ENCODE data around the gene UBASH3B.

UBASH3B gene

DNA sequence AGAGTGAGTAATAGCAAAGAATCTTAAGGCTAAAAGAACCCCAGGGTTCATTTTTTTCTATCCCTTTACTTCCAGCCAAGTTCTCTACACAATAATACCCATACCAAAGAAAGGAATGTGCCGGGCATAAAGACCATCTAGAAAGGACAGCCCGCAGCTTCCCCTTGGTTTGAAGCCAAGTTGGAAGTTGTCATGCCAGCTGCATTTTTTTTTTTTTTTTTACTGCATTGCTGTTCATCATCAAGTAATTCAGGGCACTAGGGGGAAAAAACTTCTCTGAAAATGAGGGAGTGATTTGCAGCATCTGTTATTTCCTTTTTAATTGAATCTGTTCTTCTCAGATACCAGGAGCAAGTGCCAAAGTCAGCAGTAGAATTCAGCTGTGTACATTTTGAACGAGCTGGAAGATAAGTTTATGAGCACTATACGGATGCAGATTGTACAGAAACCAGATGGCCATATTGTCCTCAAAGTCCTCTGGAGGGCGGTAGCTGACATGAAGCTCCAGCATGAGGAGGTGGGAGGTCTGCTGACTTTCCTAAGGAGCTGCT is 56.4 kb downstream of the UBASH3B start:
- no peak for DNase-seq (ENCODE audit: low read depth, low spot score)
- no peak for TF ChIP-seq FOXP2 (optimal IDR thresholded peaks at IDR 0.05; ENCODE audit: control extremely low read depth, extremely low read length, insufficient read depth)
- TF ChIP-seq EZH2 (IDR thresholded peaks at IDR 0.05): no peak
- no peak for TF ChIP-seq POLR2AphosphoS5 (IDR thresholded peaks at IDR 0.05; ENCODE audit: borderline replicate concordance, low read depth, low read length)
- no peaks in the 10 kb centered on the region for H3K36me3 ChIP-seq (ENCODE audit: insufficient read depth, low read length)
- no peak overlapping the region for H3K27ac ChIP-seq
- no peak overlapping the region for H3K4me3 ChIP-seq
- no peak overlapping the region for H3K9ac ChIP-seq (ENCODE audit: insufficient read length)
- H3K9me3 ChIP-seq (ENCODE audit: low read depth, low read length): no peaks in the 10 kb centered on the region

DNA sequence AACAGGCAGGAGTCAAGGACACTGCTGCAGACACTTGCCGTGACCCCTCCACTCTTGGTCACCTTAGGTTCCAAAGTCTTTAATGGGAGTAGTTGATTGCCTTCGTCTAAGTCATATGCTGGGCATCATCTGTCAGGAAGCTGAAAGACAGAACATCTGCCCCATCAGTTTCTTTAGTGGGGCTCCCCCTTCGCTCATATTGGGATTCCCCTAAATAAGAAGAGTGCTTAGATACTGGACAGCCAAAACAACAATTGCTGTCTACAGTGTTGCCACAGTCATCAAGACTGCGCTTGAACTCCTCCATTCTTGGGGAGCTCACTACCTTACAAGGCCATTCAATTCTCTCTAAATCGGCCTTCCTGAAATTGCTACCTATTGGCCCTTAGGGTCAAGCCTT is 58.5 kb downstream of the UBASH3B start:
- H3K9me3 ChIP-seq (ENCODE audit: low read depth, low read length): no peaks in the 10 kb centered on the region
- TF ChIP-seq FOXP2 (optimal IDR thresholded peaks at IDR 0.05; ENCODE audit: control extremely low read depth, extremely low read length, insufficient read depth): no peak
- TF ChIP-seq EZH2 (IDR thresholded peaks at IDR 0.05): no peak
- TF ChIP-seq POLR2AphosphoS5 (IDR thresholded peaks at IDR 0.05; ENCODE audit: borderline replicate concordance, low read depth, low read length): no peak
- no peak for DNase-seq (ENCODE audit: low read depth, low spot score)
- H3K27ac ChIP-seq: no peak overlapping the region
- no peak overlapping the region for H3K9ac ChIP-seq (ENCODE audit: insufficient read length)
- H3K36me3 ChIP-seq (ENCODE audit: insufficient read depth, low read length): no peaks in the 10 kb centered on the region
- H3K4me3 ChIP-seq: no peak overlapping the region

DNA sequence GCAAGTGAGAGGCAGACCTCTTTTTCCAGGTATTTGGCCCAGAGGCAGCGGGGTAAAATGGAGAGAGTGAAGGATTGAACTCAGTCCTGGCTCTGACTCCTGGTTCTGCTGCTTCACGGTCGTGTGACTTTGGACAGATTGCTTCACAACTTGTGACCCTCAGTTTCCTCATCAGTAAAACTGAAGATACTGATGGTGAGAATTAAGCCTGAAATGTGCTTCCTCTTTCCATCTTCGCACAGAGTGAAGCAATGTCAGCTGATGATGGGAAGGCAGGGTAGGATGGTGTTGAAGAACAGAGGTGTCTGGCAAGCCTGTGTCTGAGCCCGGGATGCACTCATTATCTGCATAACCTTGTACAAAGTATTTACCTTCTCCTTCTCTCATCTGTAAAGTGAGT is 59.0 kb downstream of the UBASH3B start:
- H3K27ac ChIP-seq: no peak overlapping the region
- H3K36me3 ChIP-seq (ENCODE audit: insufficient read depth, low read length): no peaks in the 10 kb centered on the region
- H3K9me3 ChIP-seq (ENCODE audit: low read depth, low read length): no peaks in the 10 kb centered on the region
- no peak for DNase-seq (ENCODE audit: low read depth, low spot score)
- no peak overlapping the region for H3K4me3 ChIP-seq
- TF ChIP-seq POLR2AphosphoS5 (IDR thresholded peaks at IDR 0.05; ENCODE audit: borderline replicate concordance, low read depth, low read length) (no peak), FOXP2 (optimal IDR thresholded peaks at IDR 0.05; ENCODE audit: control extremely low read depth, extremely low read length, insufficient read depth) (no peak), EZH2 (IDR thresholded peaks at IDR 0.05) (no peak)
- no peak overlapping the region for H3K9ac ChIP-seq (ENCODE audit: insufficient read length)

DNA sequence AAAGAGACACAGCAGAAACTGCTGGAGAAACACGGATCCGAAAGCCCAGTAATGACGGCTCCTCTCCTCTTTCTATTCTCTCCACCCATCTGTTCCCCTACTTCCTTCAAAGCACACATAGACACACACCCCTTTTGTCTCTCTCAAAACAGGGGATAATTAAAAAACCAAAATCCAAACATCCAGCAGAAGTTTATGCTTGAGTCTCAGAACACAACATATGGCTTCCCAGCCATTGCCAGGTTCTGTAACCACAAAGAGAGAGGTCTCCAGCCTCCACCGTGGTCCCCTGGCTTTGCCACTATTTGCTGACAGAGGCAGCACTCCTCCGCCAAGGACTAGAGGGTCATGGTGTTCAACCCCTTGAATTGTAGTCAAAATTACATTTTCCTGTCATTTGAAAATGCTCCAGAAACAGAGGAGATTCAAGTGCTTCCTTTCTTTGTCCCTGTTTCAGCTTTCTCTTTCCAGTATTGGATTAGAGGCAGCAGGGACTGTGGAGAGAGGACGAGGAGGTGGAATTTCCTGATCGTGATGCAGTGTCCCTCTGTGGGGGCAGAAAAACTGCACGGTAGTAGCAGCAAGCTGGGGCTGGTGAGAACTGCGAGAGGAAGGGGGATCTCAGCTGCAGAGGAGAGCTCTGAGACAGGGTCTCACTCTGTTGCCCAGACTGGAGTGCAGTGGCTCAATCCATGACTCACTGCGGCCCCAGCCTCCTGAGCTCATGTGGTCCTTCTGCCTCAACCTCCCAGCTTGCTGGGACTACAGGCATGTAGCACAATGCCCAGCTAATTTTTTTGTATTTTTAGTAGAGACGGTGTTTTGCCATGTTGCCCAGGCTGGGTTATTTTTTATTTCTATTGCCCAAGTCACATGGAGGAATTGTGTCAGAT is 60.3 kb downstream of the UBASH3B start:
- no peak for TF ChIP-seq EZH2 (IDR thresholded peaks at IDR 0.05)
- TF ChIP-seq POLR2AphosphoS5 (IDR thresholded peaks at IDR 0.05; ENCODE audit: borderline replicate concordance, low read depth, low read length): no peak
- no peak for TF ChIP-seq FOXP2 (optimal IDR thresholded peaks at IDR 0.05; ENCODE audit: control extremely low read depth, extremely low read length, insufficient read depth)
- H3K27ac ChIP-seq: no peak overlapping the region
- H3K9me3 ChIP-seq (ENCODE audit: low read depth, low read length): no peaks in the 10 kb centered on the region
- no peaks in the 10 kb centered on the region for H3K36me3 ChIP-seq (ENCODE audit: insufficient read depth, low read length)
- H3K4me3 ChIP-seq: no peak overlapping the region
- no peak overlapping the region for H3K9ac ChIP-seq (ENCODE audit: insufficient read length)
- DNase-seq (ENCODE audit: low read depth, low spot score): no peak

DNA sequence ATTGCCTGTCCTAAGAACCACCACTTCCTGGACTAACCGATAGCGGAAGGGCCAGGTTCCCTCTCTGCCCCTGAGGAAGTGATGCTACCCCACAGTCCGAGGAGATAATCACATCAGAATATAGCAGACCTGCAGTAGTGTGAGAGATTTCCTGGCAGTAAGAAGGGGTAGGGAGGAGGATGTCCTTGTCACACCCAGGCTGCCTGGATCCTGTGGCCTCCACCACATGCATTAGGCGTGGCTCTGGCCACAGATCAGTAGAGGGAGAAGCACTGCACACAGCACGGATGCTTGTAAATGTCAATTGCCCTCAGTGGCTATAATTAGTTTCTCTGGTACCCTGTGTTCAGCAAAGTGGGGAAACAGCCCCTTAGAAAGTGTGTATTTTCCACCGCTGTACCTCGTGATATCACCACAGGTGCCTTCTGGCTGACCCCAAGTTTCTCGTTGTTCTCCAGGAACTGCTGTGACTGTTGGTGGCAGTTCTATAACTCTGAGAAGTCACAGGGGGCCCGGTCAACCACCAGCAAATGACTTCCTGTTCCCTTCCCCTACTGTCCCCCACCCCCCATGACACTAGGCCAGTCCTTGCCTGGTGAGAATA is 61.8 kb downstream of the UBASH3B start:
- no peak overlapping the region for H3K4me3 ChIP-seq
- H3K27ac ChIP-seq: no peak overlapping the region
- no peaks in the 10 kb centered on the region for H3K9me3 ChIP-seq (ENCODE audit: low read depth, low read length)
- TF ChIP-seq POLR2AphosphoS5 (IDR thresholded peaks at IDR 0.05; ENCODE audit: borderline replicate concordance, low read depth, low read length): no peak
- no peak for TF ChIP-seq EZH2 (IDR thresholded peaks at IDR 0.05)
- TF ChIP-seq FOXP2 (optimal IDR thresholded peaks at IDR 0.05; ENCODE audit: control extremely low read depth, extremely low read length, insufficient read depth): no peak
- no peaks in the 10 kb centered on the region for H3K36me3 ChIP-seq (ENCODE audit: insufficient read depth, low read length)
- no peak overlapping the region for H3K9ac ChIP-seq (ENCODE audit: insufficient read length)
- DNase-seq (ENCODE audit: low read depth, low spot score): no peak

DNA sequence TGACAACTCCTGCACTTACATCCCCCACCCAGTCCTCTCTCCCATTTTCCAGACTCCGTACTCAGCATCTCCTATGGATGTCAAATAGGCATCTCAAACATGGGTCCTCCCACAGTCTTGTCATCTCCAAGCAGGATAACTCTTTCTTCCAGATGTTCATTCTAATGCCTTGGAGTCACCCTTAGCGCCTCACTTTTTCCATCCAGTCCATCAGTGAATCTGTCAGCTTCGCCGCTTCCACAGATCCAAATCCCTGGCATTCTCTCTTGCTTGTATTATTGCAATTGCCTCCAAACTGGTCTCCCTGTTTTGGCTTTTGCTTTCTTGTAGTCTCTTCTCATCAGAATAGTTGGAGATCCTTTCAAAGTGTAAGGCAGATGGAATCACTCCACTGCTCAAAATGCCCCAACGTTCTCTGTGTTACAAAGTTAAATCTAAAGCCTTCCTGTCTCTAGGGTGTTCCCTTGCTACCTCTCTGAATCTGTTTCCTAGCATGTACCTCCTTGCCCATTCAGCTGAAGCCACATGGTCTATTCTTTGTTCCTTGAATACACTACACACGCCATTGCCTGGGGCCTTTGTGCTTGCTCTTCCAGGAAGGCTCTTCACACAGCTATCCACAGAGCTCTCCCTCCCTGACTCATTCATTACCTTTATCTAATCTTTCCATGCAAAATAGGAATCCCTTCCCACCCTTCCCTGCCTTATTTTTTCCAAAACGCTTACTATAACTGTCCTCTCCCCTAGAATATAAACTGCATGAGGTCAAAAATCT is 64.8 kb downstream of the UBASH3B start:
- DNase-seq (ENCODE audit: low read depth, low spot score): no peak
- Histone ChIP-seq H3K9me3 (ENCODE audit: low read depth, low read length) (no peaks in the 10 kb centered on the region), H3K4me3 (no peak overlapping the region), H3K27ac (no peak overlapping the region), H3K36me3 (ENCODE audit: insufficient read depth, low read length) (no peaks in the 10 kb centered on the region), H3K9ac (ENCODE audit: insufficient read length) (no peak overlapping the region)
- TF ChIP-seq EZH2 (IDR thresholded peaks at IDR 0.05) (no peak), POLR2AphosphoS5 (IDR thresholded peaks at IDR 0.05; ENCODE audit: borderline replicate concordance, low read depth, low read length) (no peak), FOXP2 (optimal IDR thresholded peaks at IDR 0.05; ENCODE audit: control extremely low read depth, extremely low read length, insufficient read depth) (no peak)

DNA sequence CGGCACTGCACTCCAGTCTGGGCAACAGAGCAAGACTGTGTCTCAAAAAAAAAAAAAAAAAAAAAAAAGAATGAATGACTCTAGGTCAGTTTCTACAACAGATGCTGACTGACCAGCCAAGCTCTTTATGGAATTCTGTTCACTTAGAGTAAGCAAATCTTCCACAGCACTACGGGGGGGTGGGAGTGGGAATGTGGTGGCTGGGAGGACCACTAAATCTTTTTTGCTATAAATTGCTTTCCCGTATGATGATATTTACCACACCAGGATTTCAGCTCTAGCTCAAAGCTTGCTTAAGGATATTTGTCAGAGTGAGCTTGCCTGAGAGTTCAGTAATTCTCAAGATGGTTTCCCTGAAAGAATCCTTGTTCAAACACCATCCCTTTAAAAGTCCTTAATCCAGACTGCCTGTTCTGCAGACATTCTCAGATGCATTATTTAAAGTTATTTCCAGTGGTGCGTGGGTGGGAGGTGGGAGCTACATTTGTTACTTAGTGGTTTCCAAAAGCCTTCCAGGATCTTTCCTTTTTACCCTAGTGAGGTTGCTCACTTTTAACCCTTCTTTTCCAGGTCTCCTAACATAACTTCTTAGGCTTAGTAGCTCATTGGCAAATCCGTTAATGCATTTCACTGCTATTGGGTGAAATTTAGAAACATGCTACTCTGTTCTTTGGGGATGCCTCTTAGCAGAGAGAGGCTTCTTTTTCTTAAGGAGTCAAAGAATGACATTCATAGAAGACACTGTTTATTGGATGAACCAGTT is 65.9 kb downstream of the UBASH3B start:
- Histone ChIP-seq H3K9ac (ENCODE audit: insufficient read length) (no peak overlapping the region), H3K4me3 (no peak overlapping the region), H3K9me3 (ENCODE audit: low read depth, low read length) (no peaks in the 10 kb centered on the region), H3K27ac (no peak overlapping the region), H3K36me3 (ENCODE audit: insufficient read depth, low read length) (no peaks in the 10 kb centered on the region)
- DNase-seq (ENCODE audit: low read depth, low spot score): no peak
- TF ChIP-seq FOXP2 (optimal IDR thresholded peaks at IDR 0.05; ENCODE audit: control extremely low read depth, extremely low read length, insufficient read depth) (no peak), POLR2AphosphoS5 (IDR thresholded peaks at IDR 0.05; ENCODE audit: borderline replicate concordance, low read depth, low read length) (no peak), EZH2 (IDR thresholded peaks at IDR 0.05) (no peak)
